HCT116 (cell line): Measurements from ENCODE around the gene SLC8A1. TPM values are rescaled to one million over a fixed set of nuclear protein-coding genes. Genes with fewer than 3 reads are reported as not detected.

Experiments used
- ATAC-seq: fragments of 200-7000 bp; cut with Tn5 transposase; 2 replicates; pipeline ENCODE4 v1.9.1; 2020; ENCODE audit warnings: mild to moderate bottlenecking, moderate library complexity
- BruUV-seq: library from RNA; stranded (reverse); fragments of 400-500 nt; replicated peaks from 2 replicates; lab custom pipeline; 2021; lab: Mats Ljungman, UMichigan
- CTCF ChIA-PET: fragments of 300-600 bp; sonication (Branson Sonifier 250); formaldehyde crosslinking; loops from one replicate; lab custom pipeline; 2021; ENCODE audit warnings: antibody characterized with exemption; lab: Charles Lee
- POLR2A ChIA-PET: fragments of 300-600, 350-600 bp; sonication (Branson Sonifier 250); formaldehyde crosslinking; loops from one replicate; lab custom pipeline; 2021; ENCODE audit warnings: antibody characterized with exemption; lab: Charles Lee
- RAD21 ChIA-PET, 2 experiments: fragments of 300-600 bp; sonication (Branson Sonifier 250); formaldehyde crosslinking; loops; one replicate each; lab custom pipeline; 2023; ENCODE audit warnings: low total read pairs in 2 of 2; ENCODE audit not compliant: uncharacterized antibody in 2 of 2, unreplicated experiment in 2 of 2, low non-redundant PET in 1 of 2; lab: Charles Lee
- DNase-seq: peaks from one replicate; pipeline ENCODE4 v3.0.0-alpha.2; 2010; ENCODE audit warnings: low read depth, low spot score
- H2AFZ ChIP-seq: fragments of 200-600 bp; shearing (Covaris generic), sonication (generic); 2 replicates; pipeline ENCODE4 v1.6.1; 2017; ENCODE audit warnings: low read depth, mixed run types, mixed read lengths, antibody characterized with exemption, low read length; ENCODE audit not compliant: poor library complexity, severe bottlenecking
- H3K27ac ChIP-seq: 2 replicates; pipeline ENCODE4 v1.5.1; 2012; ENCODE audit warnings: low read depth, low read length
- H3K27me3 ChIP-seq: fragments of 200-600 bp; sonication (generic); 2 replicates; pipeline ENCODE4 v1.6.1; 2016; ENCODE audit warnings: mixed run types, low read length, mixed read lengths; ENCODE audit not compliant: insufficient read depth
- H3K36me3 ChIP-seq, 2 experiments: fragments of 200-500 bp in 1 of 2; fragments of 200-600 bp in 1 of 2; sonication (Bioruptor generic) in 1 of 2; sonication (generic) in 1 of 2; 2 replicates each; pipeline versions ENCODE4 v1.5.1 to v1.6.1; 2014 to 2016; ENCODE audit warnings: low read length in 2 of 2, inconsistent platforms in 1 of 2, mixed read lengths in 1 of 2, mixed run types in 1 of 2; ENCODE audit not compliant: insufficient read depth in 2 of 2, control insufficient read depth in 1 of 2
- H3K4me1 ChIP-seq, 2 experiments: fragments of 200-600 bp in 1 of 2; sonication (generic) in 1 of 2; 2 replicates each; pipeline versions ENCODE4 v1.5.1 to v1.6.1; 2012 to 2017; ENCODE audit warnings: low read length in 2 of 2, inconsistent platforms in 1 of 2, mild to moderate bottlenecking in 1 of 2, mixed read lengths in 1 of 2, mixed run types in 1 of 2, moderate library complexity in 1 of 2; ENCODE audit not compliant: insufficient read depth in 2 of 2, control insufficient read depth in 1 of 2
- H3K4me2 ChIP-seq: fragments of 200-600 bp; sonication (generic); 2 replicates; pipeline ENCODE4 v1.6.1; 2017; ENCODE audit warnings: mixed run types, low read length, mixed read lengths
- H3K4me3 ChIP-seq, 2 experiments: fragments of 200-600 bp in 1 of 2; sonication (generic) in 1 of 2; replicated peaks in 1 of 2; 2 replicates each; pipeline ENCODE4 v1.5.1; 2011 to 2016; ENCODE audit warnings: low read length in 2 of 2, control low read depth in 1 of 2, low read depth in 1 of 2, mild to moderate bottlenecking in 1 of 2, mixed read lengths in 1 of 2, mixed run types in 1 of 2
- H3K79me2 ChIP-seq: fragments of 200-600 bp; sonication (generic); 2 replicates; pipeline ENCODE4 v1.6.1; 2017; ENCODE audit warnings: mild to moderate bottlenecking, mixed run types, low read length, moderate library complexity, mixed read lengths; ENCODE audit not compliant: insufficient read depth
- H3K9ac ChIP-seq: fragments of 200-600 bp; sonication (generic); 2 replicates; pipeline ENCODE4 v1.6.1; 2016; ENCODE audit warnings: low read length, mixed read lengths
- H3K9me2 ChIP-seq: fragments of 200-600 bp; sonication (generic), shearing (Covaris generic); 2 replicates; pipeline ENCODE4 v1.6.1; 2017; ENCODE audit warnings: mixed run types, mild to moderate bottlenecking, moderate library complexity; ENCODE audit not compliant: insufficient read depth
- H3K9me3 ChIP-seq, 2 experiments: fragments of 200-500 bp in 1 of 2; fragments of 200-600 bp in 1 of 2; sonication (Bioruptor generic) in 1 of 2; sonication (generic) in 1 of 2; 2 replicates each; pipeline ENCODE4 v1.6.1; 2014 to 2017; ENCODE audit warnings: low read length in 2 of 2, mixed read lengths in 2 of 2, inconsistent platforms in 1 of 2, low read depth in 1 of 2, mild to moderate bottlenecking in 1 of 2, mixed run types in 1 of 2, moderate library complexity in 1 of 2; ENCODE audit not compliant: control insufficient read depth in 1 of 2, insufficient read depth in 1 of 2
- H4K20me1 ChIP-seq: fragments of 200-600 bp; sonication (generic), shearing (Covaris generic); 2 replicates; pipeline ENCODE4 v1.6.1; 2017; ENCODE audit warnings: mixed run types, mild to moderate bottlenecking, moderate library complexity; ENCODE audit not compliant: insufficient read depth
- CBX3 ChIP-seq: IDR thresholded peaks from 2 replicates; pipeline ENCODE4 v1.6.1; 2012; ENCODE audit warnings: low read depth
- EGR1 ChIP-seq: IDR thresholded peaks from 2 replicates; pipeline ENCODE4 v1.6.1; 2012; ENCODE audit warnings: low read depth
- EZH2 ChIP-seq: fragments of 200-600 bp; sonication (generic); IDR thresholded peaks from 2 replicates; pipeline ENCODE4 v1.6.1; 2017; ENCODE audit warnings: antibody characterized with exemption, mixed run types
- EZH2phosphoT487 ChIP-seq: fragments of 200-600 bp; IDR thresholded peaks from 2 replicates; pipeline ENCODE4 v1.6.1; 2018; ENCODE audit warnings: antibody characterized with exemption, borderline replicate concordance
- FOSL1 ChIP-seq: IDR thresholded peaks from 2 replicates; pipeline ENCODE4 v1.6.1; 2012; ENCODE audit warnings: low read depth
- POLR2A ChIP-seq: IDR thresholded peaks from 2 replicates; pipeline ENCODE4 v1.7.0; 2011; ENCODE audit warnings: borderline replicate concordance; ENCODE audit not compliant: insufficient read depth, insufficient read length; ENCODE audit errors: extremely low read depth
- POLR2AphosphoS5 ChIP-seq: IDR thresholded peaks from 2 replicates; pipeline ENCODE4 v1.6.1; 2011; ENCODE audit warnings: mild to moderate bottlenecking, low read depth, low read length, moderate library complexity
- SP1 ChIP-seq: IDR thresholded peaks from 2 replicates; pipeline ENCODE4 v1.6.1; 2012; ENCODE audit warnings: low read depth
- ZNF274 ChIP-seq: fragments of 200-500 bp; sonication (Bioruptor generic); IDR thresholded peaks from 2 replicates; pipeline ENCODE4 v1.6.1; 2014; ENCODE audit warnings: mild to moderate bottlenecking, low read depth, low read length, inconsistent platforms
- intact Hi-C: fragments of 100-400 bp; cut with micrococcal nuclease; formaldehyde crosslinking; loops from 2 replicates; pipeline ENCODE4 v1.10.0; 2022
- total RNA-seq: library from RNA; stranded (reverse); gene quantifications from one replicate; pipeline ENCODE4 v1.2.1, GENCODE V29; 2021; ENCODE audit not compliant: unreplicated experiment
- TF ChIP-seq, protein P1 (sequence below), 3 experiments: fragments of 200-600 bp in 1 of 3; sonication (generic) in 1 of 3; IDR thresholded peaks in 2 of 3; conservative IDR thresholded peaks in 1 of 3; 2 replicates each; pipeline ENCODE4 v1.5.1; 2012 to 2017; ENCODE audit warnings: low read depth in 2 of 3, low read length in 2 of 3, antibody characterized with exemption in 1 of 3, borderline replicate concordance in 1 of 3, control low read depth in 1 of 3, mild to moderate bottlenecking in 1 of 3, mixed read lengths in 1 of 3, mixed run types in 1 of 3, moderate library complexity in 1 of 3; ENCODE audit not compliant: insufficient read depth in 1 of 3
- TF ChIP-seq, protein P2 (sequence below): IDR thresholded peaks from 2 replicates; pipeline ENCODE4 v1.6.1; 2012

The SLC8A1 gene
- total RNA-seq, 1 experiment from 2014 or later, result 0.07 TPM

DNA sequence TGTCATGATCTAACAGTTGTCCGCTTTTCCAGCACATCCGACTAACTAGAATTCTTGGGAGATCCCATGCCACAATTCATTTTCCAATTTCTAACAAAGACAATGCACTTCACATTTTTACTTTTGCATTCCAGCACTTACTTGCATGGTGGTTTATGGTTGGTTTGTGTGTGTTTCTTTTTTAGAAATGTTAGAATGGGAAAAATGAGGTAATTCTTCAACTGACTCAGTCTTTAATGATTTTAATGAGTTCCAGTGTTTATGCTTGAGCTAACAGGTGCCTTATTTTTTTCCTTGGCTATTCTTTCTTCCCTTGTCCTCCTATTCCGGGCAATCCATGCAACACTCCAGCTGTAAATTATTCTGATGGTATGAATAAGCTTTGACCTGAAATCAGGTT lies 46.4 kb downstream of the SLC8A1 start:
- ChIA-PET CTCF (no interaction called here), POLR2A (no interaction called here)
- no peaks in the 10 kb centered on the region for H3K9me2 ChIP-seq
- no peaks in the 10 kb centered on the region for H3K9me3 ChIP-seq
- H4K20me1 ChIP-seq, result no peaks in the 10 kb centered on the region
- TF ChIP-seq ZNF274 (no peak), SP1 (no peak), FOSL1 (no peak), POLR2A (no peak), POLR2AphosphoS5 (no peak), EGR1 (no peak), CBX3 (no peak), EZH2 (no peak), EZH2phosphoT487 (no peak)
- TF ChIP-seq, protein P1, sequence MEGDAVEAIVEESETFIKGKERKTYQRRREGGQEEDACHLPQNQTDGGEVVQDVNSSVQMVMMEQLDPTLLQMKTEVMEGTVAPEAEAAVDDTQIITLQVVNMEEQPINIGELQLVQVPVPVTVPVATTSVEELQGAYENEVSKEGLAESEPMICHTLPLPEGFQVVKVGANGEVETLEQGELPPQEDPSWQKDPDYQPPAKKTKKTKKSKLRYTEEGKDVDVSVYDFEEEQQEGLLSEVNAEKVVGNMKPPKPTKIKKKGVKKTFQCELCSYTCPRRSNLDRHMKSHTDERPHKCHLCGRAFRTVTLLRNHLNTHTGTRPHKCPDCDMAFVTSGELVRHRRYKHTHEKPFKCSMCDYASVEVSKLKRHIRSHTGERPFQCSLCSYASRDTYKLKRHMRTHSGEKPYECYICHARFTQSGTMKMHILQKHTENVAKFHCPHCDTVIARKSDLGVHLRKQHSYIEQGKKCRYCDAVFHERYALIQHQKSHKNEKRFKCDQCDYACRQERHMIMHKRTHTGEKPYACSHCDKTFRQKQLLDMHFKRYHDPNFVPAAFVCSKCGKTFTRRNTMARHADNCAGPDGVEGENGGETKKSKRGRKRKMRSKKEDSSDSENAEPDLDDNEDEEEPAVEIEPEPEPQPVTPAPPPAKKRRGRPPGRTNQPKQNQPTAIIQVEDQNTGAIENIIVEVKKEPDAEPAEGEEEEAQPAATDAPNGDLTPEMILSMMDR (IDR thresholded peaks at IDR 0.05 in 2 of 3, conservative IDR thresholded peaks at IDR 0.05 in 1 of 3; ENCODE audit: borderline replicate concordance in 1 of 3, insufficient read depth in 1 of 3, low read depth in 2 of 3, low read length in 2 of 3), result no peak
- TF ChIP-seq, protein P2, sequence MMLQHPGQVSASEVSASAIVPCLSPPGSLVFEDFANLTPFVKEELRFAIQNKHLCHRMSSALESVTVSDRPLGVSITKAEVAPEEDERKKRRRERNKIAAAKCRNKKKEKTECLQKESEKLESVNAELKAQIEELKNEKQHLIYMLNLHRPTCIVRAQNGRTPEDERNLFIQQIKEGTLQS, result no peak
- TF ChIP-seq, all 23 proteins: peak for 0
- Histone ChIP-seq H3K9ac (no peak overlapping the region), H3K4me2 (no peak overlapping the region), H3K4me3 (no peak overlapping the region), H3K4me1 (peaks cover 4 to 22% of the 10 kb centered on the region in 2 experiments; a peak in 3 of 4 replicates), H3K36me3 (no peaks in the 10 kb centered on the region), H2AFZ (no peak overlapping the region), H3K27me3 (no peaks in the 10 kb centered on the region), H3K27ac (no peak overlapping the region), H3K79me2 (no peaks in the 10 kb centered on the region)
- ATAC-seq (no peak), DNase-seq (no peak)
- intact Hi-C loops, result no loop called here
- RAD21 ChIA-PET, result no interaction called here
- no TSS peak for BruUV-seq
